ENCODE measurements around the gene RPGRIP1L.
"Not testable (repeated sequence)": the region's sequence is repeated elsewhere in the genome, so short reads cannot be mapped to it uniquely, and the experiment has no call there.

The RPGRIP1L gene

DNA sequence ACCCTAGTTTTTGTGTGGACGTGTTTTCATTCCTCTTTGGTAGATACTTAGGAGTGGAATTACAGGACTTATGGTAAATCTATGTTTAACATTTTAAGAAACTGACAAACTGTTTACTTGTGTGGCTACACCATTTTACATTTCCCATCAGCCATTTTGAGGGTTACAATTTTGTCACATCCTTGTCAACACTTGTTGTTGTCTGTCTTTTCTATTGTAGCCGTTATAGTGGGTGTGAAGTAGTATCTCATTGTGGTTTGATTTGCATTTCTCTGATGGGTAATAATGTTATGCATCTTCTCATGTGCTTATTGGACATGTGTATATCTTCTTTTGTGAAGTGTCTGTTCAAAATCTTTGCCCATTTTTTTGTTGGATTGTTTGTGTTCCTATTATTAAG, 4.8 kb upstream of the RPGRIP1L start:
- DNase-seq (ENCODE audit: low read depth in 1 of 2, low spot score in 1 of 2), result no peak

DNA sequence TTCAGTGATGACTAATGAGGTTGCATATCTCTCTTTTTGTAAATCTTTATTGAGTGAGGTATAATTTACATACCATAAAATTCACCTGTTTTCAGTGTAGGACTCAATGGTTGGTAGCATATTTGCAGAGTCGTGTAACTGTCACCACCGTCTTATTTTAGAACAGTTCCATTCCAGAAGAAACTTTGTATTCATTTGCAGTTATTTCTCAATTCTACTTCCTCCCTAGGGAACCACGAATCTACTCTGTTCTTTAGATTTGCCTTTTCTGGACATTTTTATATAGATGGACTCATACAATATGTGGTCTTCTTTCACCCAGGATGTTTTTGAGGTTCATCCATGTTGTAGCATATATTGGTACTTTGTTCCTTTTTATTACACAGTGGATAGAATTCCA, 4.0 kb upstream of the RPGRIP1L start:
- Histone ChIP-seq H3K27ac (replicated peaks) (no peak overlapping the region), H3K27me3 (ENCODE audit: insufficient read depth, poor library complexity, severe bottlenecking) (no peaks in the 10 kb centered on the region), H3K4me3 (replicated peaks; ENCODE audit: insufficient read depth, low read length) (no peak overlapping the region)
- DNase-seq (ENCODE audit: low read depth in 1 of 2, low spot score in 1 of 2), result no peak
- TF ChIP-seq SPI1 (IDR thresholded peaks at IDR 0.05; ENCODE audit: borderline replicate concordance, low read depth) (no peak), GABPA (IDR thresholded peaks at IDR 0.05; ENCODE audit: low read depth) (no peak), POLR2AphosphoS5 (IDR thresholded peaks at IDR 0.05; ENCODE audit: low read depth) (no peak)
- TF ChIP-seq, protein P1, sequence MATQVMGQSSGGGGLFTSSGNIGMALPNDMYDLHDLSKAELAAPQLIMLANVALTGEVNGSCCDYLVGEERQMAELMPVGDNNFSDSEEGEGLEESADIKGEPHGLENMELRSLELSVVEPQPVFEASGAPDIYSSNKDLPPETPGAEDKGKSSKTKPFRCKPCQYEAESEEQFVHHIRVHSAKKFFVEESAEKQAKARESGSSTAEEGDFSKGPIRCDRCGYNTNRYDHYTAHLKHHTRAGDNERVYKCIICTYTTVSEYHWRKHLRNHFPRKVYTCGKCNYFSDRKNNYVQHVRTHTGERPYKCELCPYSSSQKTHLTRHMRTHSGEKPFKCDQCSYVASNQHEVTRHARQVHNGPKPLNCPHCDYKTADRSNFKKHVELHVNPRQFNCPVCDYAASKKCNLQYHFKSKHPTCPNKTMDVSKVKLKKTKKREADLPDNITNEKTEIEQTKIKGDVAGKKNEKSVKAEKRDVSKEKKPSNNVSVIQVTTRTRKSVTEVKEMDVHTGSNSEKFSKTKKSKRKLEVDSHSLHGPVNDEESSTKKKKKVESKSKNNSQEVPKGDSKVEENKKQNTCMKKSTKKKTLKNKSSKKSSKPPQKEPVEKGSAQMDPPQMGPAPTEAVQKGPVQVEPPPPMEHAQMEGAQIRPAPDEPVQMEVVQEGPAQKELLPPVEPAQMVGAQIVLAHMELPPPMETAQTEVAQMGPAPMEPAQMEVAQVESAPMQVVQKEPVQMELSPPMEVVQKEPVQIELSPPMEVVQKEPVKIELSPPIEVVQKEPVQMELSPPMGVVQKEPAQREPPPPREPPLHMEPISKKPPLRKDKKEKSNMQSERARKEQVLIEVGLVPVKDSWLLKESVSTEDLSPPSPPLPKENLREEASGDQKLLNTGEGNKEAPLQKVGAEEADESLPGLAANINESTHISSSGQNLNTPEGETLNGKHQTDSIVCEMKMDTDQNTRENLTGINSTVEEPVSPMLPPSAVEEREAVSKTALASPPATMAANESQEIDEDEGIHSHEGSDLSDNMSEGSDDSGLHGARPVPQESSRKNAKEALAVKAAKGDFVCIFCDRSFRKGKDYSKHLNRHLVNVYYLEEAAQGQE (IDR thresholded peaks at IDR 0.05; ENCODE audit: insufficient replicate concordance, low read depth), result no peak
- TF ChIP-seq, protein P2, sequence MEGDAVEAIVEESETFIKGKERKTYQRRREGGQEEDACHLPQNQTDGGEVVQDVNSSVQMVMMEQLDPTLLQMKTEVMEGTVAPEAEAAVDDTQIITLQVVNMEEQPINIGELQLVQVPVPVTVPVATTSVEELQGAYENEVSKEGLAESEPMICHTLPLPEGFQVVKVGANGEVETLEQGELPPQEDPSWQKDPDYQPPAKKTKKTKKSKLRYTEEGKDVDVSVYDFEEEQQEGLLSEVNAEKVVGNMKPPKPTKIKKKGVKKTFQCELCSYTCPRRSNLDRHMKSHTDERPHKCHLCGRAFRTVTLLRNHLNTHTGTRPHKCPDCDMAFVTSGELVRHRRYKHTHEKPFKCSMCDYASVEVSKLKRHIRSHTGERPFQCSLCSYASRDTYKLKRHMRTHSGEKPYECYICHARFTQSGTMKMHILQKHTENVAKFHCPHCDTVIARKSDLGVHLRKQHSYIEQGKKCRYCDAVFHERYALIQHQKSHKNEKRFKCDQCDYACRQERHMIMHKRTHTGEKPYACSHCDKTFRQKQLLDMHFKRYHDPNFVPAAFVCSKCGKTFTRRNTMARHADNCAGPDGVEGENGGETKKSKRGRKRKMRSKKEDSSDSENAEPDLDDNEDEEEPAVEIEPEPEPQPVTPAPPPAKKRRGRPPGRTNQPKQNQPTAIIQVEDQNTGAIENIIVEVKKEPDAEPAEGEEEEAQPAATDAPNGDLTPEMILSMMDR (IDR thresholded peaks at IDR 0.05; ENCODE audit: insufficient read depth, low read length), result no peak

More for the DNA sequence above, 4.8 kb upstream of the RPGRIP1L start:
- no peak overlapping the region for H3K4me3 ChIP-seq (replicated peaks; ENCODE audit: insufficient read depth, low read length)
- TF ChIP-seq POLR2AphosphoS5 (IDR thresholded peaks at IDR 0.05; ENCODE audit: low read depth), result no peak
- TF ChIP-seq SPI1 (IDR thresholded peaks at IDR 0.05; ENCODE audit: borderline replicate concordance, low read depth), result no peak
- TF ChIP-seq, protein P2 (IDR thresholded peaks at IDR 0.05; ENCODE audit: insufficient read depth, low read length), result no peak
- TF ChIP-seq, protein P1 (IDR thresholded peaks at IDR 0.05; ENCODE audit: insufficient replicate concordance, low read depth), result no peak
- no peak for TF ChIP-seq GABPA (IDR thresholded peaks at IDR 0.05; ENCODE audit: low read depth)
- no peaks in the 10 kb centered on the region for H3K27me3 ChIP-seq (ENCODE audit: insufficient read depth, poor library complexity, severe bottlenecking)
- H3K27ac ChIP-seq (replicated peaks), result no peak overlapping the region

DNA sequence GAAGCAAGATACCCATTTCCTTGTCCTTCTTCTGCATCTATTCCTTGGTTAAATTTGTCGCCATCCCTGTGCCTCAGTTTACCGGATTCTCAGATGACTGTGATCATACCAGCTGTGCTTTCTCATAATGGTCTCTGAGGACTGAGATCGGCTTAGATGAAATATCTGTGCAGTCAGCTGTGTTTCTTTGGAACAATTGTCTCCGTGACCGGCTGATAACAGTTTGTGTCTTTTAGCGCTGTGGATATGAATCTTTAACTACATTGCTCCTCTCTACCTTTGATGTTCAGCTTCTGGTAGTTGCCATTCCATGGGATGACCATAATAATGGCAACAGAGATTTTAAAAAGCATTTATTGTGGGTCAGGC, 770 bp upstream of the RPGRIP1L start:
- DNase-seq (ENCODE audit: low read depth in 1 of 2, low spot score in 1 of 2), result no peak
- Histone ChIP-seq H3K4me3 (replicated peaks; ENCODE audit: insufficient read depth, low read length) (peak overlapping the region; percentile 64), H3K27me3 (ENCODE audit: insufficient read depth, poor library complexity, severe bottlenecking) (no peaks in the 10 kb centered on the region), H3K27ac (replicated peaks) (peak overlapping the region; percentile 41)
- TF ChIP-seq POLR2AphosphoS5 (IDR thresholded peaks at IDR 0.05; ENCODE audit: low read depth) (no peak), GABPA (IDR thresholded peaks at IDR 0.05; ENCODE audit: low read depth) (no peak), SPI1 (IDR thresholded peaks at IDR 0.05; ENCODE audit: borderline replicate concordance, low read depth) (no peak)
- TF ChIP-seq, protein P1 (IDR thresholded peaks at IDR 0.05; ENCODE audit: insufficient replicate concordance, low read depth), result no peak
- TF ChIP-seq, protein P2 (IDR thresholded peaks at IDR 0.05; ENCODE audit: insufficient read depth, low read length), result no peak

DNA sequence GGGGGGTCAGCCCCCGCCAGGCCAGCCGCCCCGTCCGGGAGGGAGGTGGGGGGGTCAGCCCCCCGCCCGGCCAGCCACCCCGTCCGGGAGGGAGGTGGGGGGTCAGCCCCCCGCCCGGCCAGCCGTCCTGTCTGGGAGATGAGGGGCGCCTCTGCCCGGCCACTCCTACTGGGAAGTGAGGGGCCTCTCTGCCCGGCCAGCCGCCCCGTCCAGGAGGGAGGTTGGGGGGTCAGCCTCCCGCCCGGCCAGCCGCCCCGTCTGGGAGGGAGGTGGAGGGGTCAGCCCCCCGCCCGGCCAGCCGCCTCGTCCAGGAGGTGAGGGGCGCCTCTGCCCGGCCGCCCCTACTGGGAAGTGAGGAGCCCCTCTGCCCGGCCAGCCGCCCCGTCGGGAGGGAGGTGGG, 5.4 kb downstream of the RPGRIP1L start:
- not testable (repeated sequence) for H3K27me3 ChIP-seq (ENCODE audit: insufficient read depth, poor library complexity, severe bottlenecking); H3K27ac ChIP-seq (replicated peaks); H3K4me3 ChIP-seq (replicated peaks; ENCODE audit: insufficient read depth, low read length); DNase-seq (ENCODE audit: low read depth in 1 of 2, low spot score in 1 of 2)
